ENCODE data around the gene OSBPL1A. TPM values are rescaled to one million over a fixed set of nuclear protein-coding genes. Genes with fewer than 3 reads are reported as not detected.

The OSBPL1A gene
- polyA plus RNA-seq, 1 donor, result 30.3 TPM

DNA sequence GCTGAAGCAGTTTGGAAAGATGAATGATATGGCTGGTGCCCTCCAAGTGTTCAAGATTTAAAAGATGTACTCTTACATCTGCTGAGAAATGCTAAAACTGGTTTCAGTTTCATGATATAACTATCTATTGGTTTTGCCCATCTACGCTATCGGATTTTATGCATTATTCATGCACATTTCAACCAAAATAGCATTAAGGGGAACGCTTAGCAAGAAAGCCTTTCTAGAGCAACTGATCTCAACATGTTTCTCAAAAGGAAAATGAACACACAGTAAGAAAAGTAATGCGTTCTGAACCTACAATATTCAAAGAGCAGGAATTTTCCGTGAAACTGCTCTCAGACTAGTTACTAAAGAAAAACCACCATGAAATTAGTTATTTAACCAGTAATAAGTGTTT lies 164.8 kb downstream of the OSBPL1A start:
- peaks cover 18% of the 10 kb centered on the region for H3K4me1 ChIP-seq (ENCODE audit: control insufficient read depth, insufficient read depth, low read length)
- no peaks in the 10 kb centered on the region for H3K27me3 ChIP-seq (ENCODE audit: control insufficient read depth, insufficient read depth, low read length)
- H3K4me3 ChIP-seq (ENCODE audit: low read length), result no peak overlapping the region
- H3K9me3 ChIP-seq (ENCODE audit: control insufficient read depth, low read depth, low read length), result no peaks in the 10 kb centered on the region
- 100% methylated on average over 1 of the region's 5 CpGs for WGBS (ENCODE audit: insufficient coverage, low lambda C conversion rate)
- H3K36me3 ChIP-seq (ENCODE audit: control insufficient read depth, insufficient read depth, low read length), result peaks cover 14% of the 10 kb centered on the region
- no peak overlapping the region for H3K27ac ChIP-seq (ENCODE audit: low read length)
- no peak for DNase-seq

- 47% methylated on average over 3 of the region's 8 CpGs for WGBS (ENCODE audit: insufficient coverage, low lambda C conversion rate)
- peak in 1 of 2 donors; percentile 36 for DNase-seq
- no peaks in the 10 kb centered on the region for H3K27me3 ChIP-seq (ENCODE audit: control insufficient read depth, insufficient read depth, low read length)
- H3K4me1 ChIP-seq (ENCODE audit: control insufficient read depth, insufficient read depth, low read length), result peaks cover 18% of the 10 kb centered on the region
- no peak overlapping the region for H3K4me3 ChIP-seq (ENCODE audit: low read length)
- peaks cover 12% of the 10 kb centered on the region for H3K36me3 ChIP-seq (ENCODE audit: control insufficient read depth, insufficient read depth, low read length)
- H3K9me3 ChIP-seq (ENCODE audit: control insufficient read depth, low read depth, low read length), result no peaks in the 10 kb centered on the region
- no peak overlapping the region for H3K27ac ChIP-seq (ENCODE audit: low read length)
Measured at GRCh38 chr18:24231773-24232735, 165.6 kb downstream of the OSBPL1A start.

GRCh38 chr18:24230766-24231165 lies 166.9 kb downstream of the OSBPL1A start:
- Histone ChIP-seq H3K27ac (ENCODE audit: low read length) (no peak overlapping the region), H3K9me3 (ENCODE audit: control insufficient read depth, low read depth, low read length) (no peaks in the 10 kb centered on the region), H3K36me3 (ENCODE audit: control insufficient read depth, insufficient read depth, low read length) (peaks cover 5% of the 10 kb centered on the region), H3K4me3 (ENCODE audit: low read length) (no peak overlapping the region), H3K4me1 (ENCODE audit: control insufficient read depth, insufficient read depth, low read length) (peaks cover 18% of the 10 kb centered on the region), H3K27me3 (ENCODE audit: control insufficient read depth, insufficient read depth, low read length) (no peaks in the 10 kb centered on the region)
- DNase-seq, result no peak
- 100% methylated on average over 1 of the region's 5 CpGs for WGBS (ENCODE audit: insufficient coverage, low lambda C conversion rate)

DNA sequence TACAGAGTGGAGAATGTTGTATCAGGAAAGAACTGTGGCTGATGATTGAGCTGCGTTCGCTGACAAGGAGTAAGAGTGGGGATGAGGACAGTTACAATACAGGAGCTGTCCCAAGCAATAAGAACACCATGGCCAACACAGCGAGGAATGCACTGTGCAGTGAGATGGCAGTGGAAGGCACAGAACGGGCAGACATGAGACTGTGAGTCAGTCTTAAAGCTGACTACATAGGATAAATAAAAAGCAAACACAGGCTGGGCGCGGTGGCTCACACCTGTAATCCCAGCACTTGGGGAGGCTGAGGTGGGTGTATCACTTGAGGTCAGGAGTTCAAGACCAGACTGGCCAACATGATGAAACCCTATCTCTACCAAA lies 169.0 kb downstream of the OSBPL1A start:
- Histone ChIP-seq H3K4me3 (ENCODE audit: low read length) (no peak overlapping the region), H3K27ac (ENCODE audit: low read length) (no peak overlapping the region)

GRCh38 chr18:24227977-24228666 lies 169.5 kb downstream of the OSBPL1A start:
- Histone ChIP-seq H3K4me1 (ENCODE audit: control insufficient read depth, insufficient read depth, low read length) (peaks cover 15% of the 10 kb centered on the region), H3K27ac (ENCODE audit: low read length) (no peak overlapping the region), H3K36me3 (ENCODE audit: control insufficient read depth, insufficient read depth, low read length) (peaks cover 3% of the 10 kb centered on the region), H3K27me3 (ENCODE audit: control insufficient read depth, insufficient read depth, low read length) (no peaks in the 10 kb centered on the region), H3K9me3 (ENCODE audit: control insufficient read depth, low read depth, low read length) (no peaks in the 10 kb centered on the region), H3K4me3 (ENCODE audit: low read length) (no peak overlapping the region)
- peak in 1 of 2 donors; percentile 51 for DNase-seq
- 80% methylated on average over 1 of the region's 12 CpGs for WGBS (ENCODE audit: insufficient coverage, low lambda C conversion rate)

More for the DNA sequence above, 169.0 kb downstream of the OSBPL1A start:
- H3K36me3 ChIP-seq (ENCODE audit: control insufficient read depth, insufficient read depth, low read length), result peaks cover 3% of the 10 kb centered on the region
- H3K9me3 ChIP-seq (ENCODE audit: control insufficient read depth, low read depth, low read length), result no peaks in the 10 kb centered on the region
- no peak for DNase-seq
- no peaks in the 10 kb centered on the region for H3K27me3 ChIP-seq (ENCODE audit: control insufficient read depth, insufficient read depth, low read length)
- peaks cover 15% of the 10 kb centered on the region for H3K4me1 ChIP-seq (ENCODE audit: control insufficient read depth, insufficient read depth, low read length)
- 90% methylated on average over 2 of the region's 6 CpGs for WGBS (ENCODE audit: insufficient coverage, low lambda C conversion rate)

DNA sequence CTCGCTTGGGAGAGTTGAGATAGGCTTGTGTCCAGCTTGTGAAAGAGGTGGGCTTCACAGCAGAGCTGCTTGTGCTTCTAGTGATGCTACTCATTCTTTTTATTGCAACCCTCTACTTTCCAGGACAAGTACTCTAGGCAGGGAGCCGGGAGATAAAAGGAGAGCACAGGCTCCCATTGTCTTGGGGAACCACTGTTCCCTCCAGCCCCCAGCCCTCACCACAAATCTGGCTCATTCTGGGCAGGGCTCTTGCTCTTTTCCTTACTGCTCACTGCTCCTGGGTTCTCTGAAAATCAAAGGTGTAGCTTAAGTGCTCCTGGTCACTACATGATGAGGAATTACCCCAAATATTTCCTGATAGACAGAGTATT lies 177.3 kb downstream of the OSBPL1A start:
- DNase-seq, result no peak
- peaks cover 3% of the 10 kb centered on the region for H3K36me3 ChIP-seq (ENCODE audit: control insufficient read depth, insufficient read depth, low read length)
- WGBS (ENCODE audit: insufficient coverage, low lambda C conversion rate), result no CpG with 5 or more reads among the region's 2 CpGs
- no peaks in the 10 kb centered on the region for H3K4me1 ChIP-seq (ENCODE audit: control insufficient read depth, insufficient read depth, low read length)
- no peak overlapping the region for H3K27ac ChIP-seq (ENCODE audit: low read length)
- H3K9me3 ChIP-seq (ENCODE audit: control insufficient read depth, low read depth, low read length), result no peaks in the 10 kb centered on the region
- H3K4me3 ChIP-seq (ENCODE audit: low read length), result no peak overlapping the region
- H3K27me3 ChIP-seq (ENCODE audit: control insufficient read depth, insufficient read depth, low read length), result no peaks in the 10 kb centered on the region

DNA sequence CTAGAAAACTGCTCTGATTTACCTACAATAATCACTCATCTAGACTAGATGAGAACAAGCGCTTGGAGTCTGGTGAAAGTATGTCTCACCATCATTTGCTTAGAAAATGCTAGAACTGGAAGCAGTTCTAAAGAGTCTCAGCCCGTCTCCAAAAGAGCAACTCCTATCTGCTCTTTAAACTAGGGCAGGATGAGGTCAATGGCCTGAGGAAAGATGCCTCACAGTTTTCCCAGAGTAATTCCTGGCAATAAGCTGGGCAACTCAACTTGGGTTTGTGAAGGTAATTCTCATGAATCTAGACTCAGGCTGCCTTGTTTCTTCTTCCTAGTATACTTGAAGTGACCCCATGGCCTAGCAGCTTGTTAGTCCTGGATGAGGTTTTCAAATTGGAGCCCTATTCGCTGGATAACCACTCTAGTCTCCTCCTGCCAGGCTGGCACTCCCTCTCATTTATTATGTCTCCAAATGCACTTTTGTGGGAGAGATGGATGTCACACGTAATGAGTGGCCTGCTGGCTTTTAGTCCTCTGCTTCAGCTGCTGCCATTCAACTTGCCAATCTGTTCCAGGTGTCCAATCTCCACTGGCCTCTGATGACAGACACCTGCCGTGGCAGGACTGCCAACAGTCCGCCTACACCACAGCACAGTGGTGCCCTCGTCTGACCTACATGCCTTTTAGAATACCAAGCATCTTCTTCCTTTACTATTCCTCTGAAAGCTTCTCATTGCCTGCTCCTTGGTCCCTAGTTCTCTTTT lies 177.9 kb downstream of the OSBPL1A start:
- Histone ChIP-seq H3K36me3 (ENCODE audit: control insufficient read depth, insufficient read depth, low read length) (peaks cover under 1% of the 10 kb centered on the region), H3K27me3 (ENCODE audit: control insufficient read depth, insufficient read depth, low read length) (no peaks in the 10 kb centered on the region), H3K4me1 (ENCODE audit: control insufficient read depth, insufficient read depth, low read length) (no peaks in the 10 kb centered on the region), H3K4me3 (ENCODE audit: low read length) (no peak overlapping the region), H3K27ac (ENCODE audit: low read length) (no peak overlapping the region), H3K9me3 (ENCODE audit: control insufficient read depth, low read depth, low read length) (no peaks in the 10 kb centered on the region)
- WGBS (ENCODE audit: insufficient coverage, low lambda C conversion rate), result 87% methylated on average over 3 of the region's 7 CpGs
- no peak for DNase-seq

- Histone ChIP-seq H3K36me3 (ENCODE audit: control insufficient read depth, insufficient read depth, low read length) (no peaks in the 10 kb centered on the region), H3K4me3 (ENCODE audit: low read length) (no peak overlapping the region), H3K9me3 (ENCODE audit: control insufficient read depth, low read depth, low read length) (no peaks in the 10 kb centered on the region), H3K27ac (ENCODE audit: low read length) (no peak overlapping the region), H3K27me3 (ENCODE audit: control insufficient read depth, insufficient read depth, low read length) (no peaks in the 10 kb centered on the region), H3K4me1 (ENCODE audit: control insufficient read depth, insufficient read depth, low read length) (peaks cover 2% of the 10 kb centered on the region)
- no peak for DNase-seq
- WGBS (ENCODE audit: insufficient coverage, low lambda C conversion rate), result 67% methylated on average over 1 of the region's 1 CpG
Measured at GRCh38 chr18:24214913-24215312, 182.7 kb downstream of the OSBPL1A start.

GRCh38 chr18:24214144-24214543 lies 183.5 kb downstream of the OSBPL1A start:
- Histone ChIP-seq H3K27ac (ENCODE audit: low read length) (no peak overlapping the region), H3K4me3 (ENCODE audit: low read length) (no peak overlapping the region), H3K36me3 (ENCODE audit: control insufficient read depth, insufficient read depth, low read length) (no peaks in the 10 kb centered on the region), H3K27me3 (ENCODE audit: control insufficient read depth, insufficient read depth, low read length) (no peaks in the 10 kb centered on the region), H3K9me3 (ENCODE audit: control insufficient read depth, low read depth, low read length) (no peaks in the 10 kb centered on the region), H3K4me1 (ENCODE audit: control insufficient read depth, insufficient read depth, low read length) (peaks cover 2% of the 10 kb centered on the region)
- DNase-seq, result peak in 1 of 2 donors; percentile 15
- no CpG with 5 or more reads among the region's 6 CpGs for WGBS (ENCODE audit: insufficient coverage, low lambda C conversion rate)

GRCh38 chr18:24212939-24213338 lies 184.7 kb downstream of the OSBPL1A start:
- no CpG with 5 or more reads among the region's 6 CpGs for WGBS (ENCODE audit: insufficient coverage, low lambda C conversion rate)

More at GRCh38 chr18:24212939-24213338, 184.7 kb downstream of the OSBPL1A start:
- DNase-seq, result no peak
- Histone ChIP-seq H3K27ac (ENCODE audit: low read length) (no peak overlapping the region), H3K36me3 (ENCODE audit: control insufficient read depth, insufficient read depth, low read length) (no peaks in the 10 kb centered on the region), H3K27me3 (ENCODE audit: control insufficient read depth, insufficient read depth, low read length) (no peaks in the 10 kb centered on the region), H3K4me1 (ENCODE audit: control insufficient read depth, insufficient read depth, low read length) (peaks cover 2% of the 10 kb centered on the region), H3K4me3 (ENCODE audit: low read length) (no peak overlapping the region), H3K9me3 (ENCODE audit: control insufficient read depth, low read depth, low read length) (no peaks in the 10 kb centered on the region)

Measured in large intestine (tissue), 3 donors.